A673 (cell line): ENCODE measurements around the gene TRPM3. TPM values are rescaled to one million over a fixed set of nuclear protein-coding genes. Genes with fewer than 3 reads are reported as not detected.

Experiments used
- BruUV-seq: library from RNA; stranded (reverse); fragments of 400-500 nt; replicated peaks from 2 replicates; lab custom pipeline; 2021; lab: Mats Ljungman, UMichigan
- CTCF ChIA-PET: fragments of 300-600 bp; sonication (Branson Sonifier 250); formaldehyde crosslinking; loops from one replicate; lab custom pipeline; 2022; ENCODE audit warnings: antibody characterized with exemption; lab: Charles Lee
- POLR2A ChIA-PET: fragments of 300-600 bp; sonication (Branson Sonifier 250); formaldehyde crosslinking; loops from one replicate; lab custom pipeline; 2022; ENCODE audit warnings: antibody characterized with exemption; ENCODE audit not compliant: low non-redundant PET; lab: Charles Lee
- DNase-seq: peaks from one replicate; pipeline ENCODE4 v3.0.0-alpha.2; 2015; ENCODE audit warnings: low spot score
- H3K27ac ChIP-seq: fragments of 200-600 bp; sonication (generic); 2 replicates; pipeline ENCODE4 v1.5.1; 2016; ENCODE audit warnings: mixed run types, low read depth, mild to moderate bottlenecking, mixed read lengths, antibody characterized with exemption, low read length; ENCODE audit not compliant: poor library complexity, severe bottlenecking
- H3K27me3 ChIP-seq: fragments of 200-600 bp; sonication (generic); replicated peaks from 2 replicates; pipeline ENCODE4 v1.6.1; 2017; ENCODE audit warnings: mixed run types, low read depth, mild to moderate bottlenecking, mixed read lengths, antibody characterized with exemption, low read length; ENCODE audit not compliant: insufficient read depth, poor library complexity
- H3K36me3 ChIP-seq: fragments of 200-600 bp; sonication (generic); 2 replicates; pipeline ENCODE4 v1.6.1; 2016; ENCODE audit warnings: mixed run types, mild to moderate bottlenecking, mixed read lengths, antibody characterized with exemption, low read length; ENCODE audit not compliant: insufficient read depth, poor library complexity, severe bottlenecking
- H3K4me1 ChIP-seq: fragments of 200-600 bp; sonication (generic); 2 replicates; pipeline ENCODE4 v1.6.1; 2017; ENCODE audit warnings: mixed run types, mild to moderate bottlenecking, mixed read lengths, antibody characterized with exemption, low read length; ENCODE audit not compliant: insufficient read depth, poor library complexity, severe bottlenecking
- H3K4me3 ChIP-seq: fragments of 200-600 bp; sonication (generic); 2 replicates; pipeline ENCODE4 v1.5.1; 2016; ENCODE audit warnings: low read depth, mixed run types, mild to moderate bottlenecking, mixed read lengths, low read length; ENCODE audit not compliant: poor library complexity, severe bottlenecking
- H3K9me3 ChIP-seq: fragments of 200-600 bp; sonication (generic); 2 replicates; pipeline ENCODE4 v1.6.1; 2016; ENCODE audit warnings: mixed run types, low read depth, mild to moderate bottlenecking, mixed read lengths, antibody characterized with exemption, low read length; ENCODE audit not compliant: poor library complexity, severe bottlenecking
- CTCF ChIP-seq: fragments of 300-800, 200-600 bp; sonication (generic); conservative IDR thresholded peaks from 2 replicates; pipeline ENCODE4 v1.5.1; 2017; ENCODE audit warnings: low read depth, mild to moderate bottlenecking, antibody characterized with exemption, low read length, moderate library complexity, mixed read lengths
- EZH2 ChIP-seq: fragments of 200-600 bp; sonication (generic); IDR thresholded peaks from 2 replicates; pipeline ENCODE4 v1.6.1; 2017; ENCODE audit warnings: borderline replicate concordance, low read depth, mild to moderate bottlenecking, mixed read lengths, antibody characterized with exemption, low read length; ENCODE audit not compliant: poor library complexity, severe bottlenecking
- intact Hi-C: fragments of 100-400 bp; cut with micrococcal nuclease; formaldehyde crosslinking; loops from one replicate; pipeline ENCODE4 v1.10.0; 2022; ENCODE audit not compliant: unreplicated experiment
- total RNA-seq: library from RNA; stranded (reverse); gene quantifications from 2 replicates; pipeline ENCODE4 v1.2.3, GENCODE V29; 2021

TRPM3 gene
- total RNA-seq, 1 experiment from 2014 or later, result not detected

DNA sequence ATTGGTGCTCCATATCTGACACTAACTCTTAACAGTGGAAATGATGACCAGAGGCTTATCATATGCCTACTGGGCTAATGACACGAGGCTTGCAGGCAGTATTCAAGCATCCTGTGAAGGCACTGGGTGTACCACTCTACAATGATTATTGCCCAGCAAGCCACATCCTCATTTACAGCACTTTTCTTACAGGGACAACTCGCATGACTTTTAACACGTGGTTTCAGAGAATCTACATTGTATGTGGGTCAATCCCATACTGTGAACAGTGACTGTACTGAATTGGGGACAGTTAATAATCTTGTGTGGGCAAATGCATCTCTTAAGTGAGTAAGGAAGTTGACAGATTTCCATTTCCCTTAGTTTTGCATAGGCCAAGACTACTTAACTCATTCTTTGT lies 260.0 kb downstream of the TRPM3 start:
- no peak for DNase-seq
- H3K36me3 ChIP-seq, result no peaks in the 10 kb centered on the region
- H3K4me3 ChIP-seq, result no peak overlapping the region
- no peaks in the 10 kb centered on the region for H3K9me3 ChIP-seq
- TF ChIP-seq CTCF (no peak), EZH2 (no peak)
- intact Hi-C loops, result no loop called here
- no peak overlapping the region for H3K27ac ChIP-seq
- H3K4me1 ChIP-seq, result no peaks in the 10 kb centered on the region
- ChIA-PET CTCF (no interaction called here), POLR2A (no interaction called here)
- no peaks in the 10 kb centered on the region for H3K27me3 ChIP-seq
- BruUV-seq, result no TSS peak

- DNase-seq, result no peak
- no TSS peak for BruUV-seq
- no peak for TF ChIP-seq EZH2
- no peak for TF ChIP-seq CTCF
- Histone ChIP-seq H3K27me3 (peaks cover 3% of the 10 kb centered on the region), H3K27ac (no peak overlapping the region), H3K36me3 (no peaks in the 10 kb centered on the region), H3K9me3 (no peaks in the 10 kb centered on the region), H3K4me3 (no peak overlapping the region), H3K4me1 (no peaks in the 10 kb centered on the region)
- CTCF ChIA-PET, result no interaction called here
- POLR2A ChIA-PET, result no interaction called here
- intact Hi-C loops, result no loop called here
These were observed 261.7 kb downstream of the TRPM3 start for GRCh38 chr9:70859694-70860093.

GRCh38 chr9:70856411-70856810 lies 265.0 kb downstream of the TRPM3 start:
- TF ChIP-seq CTCF, result no peak
- no peak for TF ChIP-seq EZH2
- intact Hi-C loops, result no loop called here
- Histone ChIP-seq H3K4me1 (no peaks in the 10 kb centered on the region), H3K36me3 (no peaks in the 10 kb centered on the region), H3K9me3 (no peaks in the 10 kb centered on the region), H3K27ac (no peak overlapping the region), H3K27me3 (peaks cover 3% of the 10 kb centered on the region), H3K4me3 (no peak overlapping the region)
- ChIA-PET POLR2A (no interaction called here), CTCF (no interaction called here)
- no peak for DNase-seq
- no TSS peak for BruUV-seq
